GM04503 (cell line): ENCODE results near the gene DLX4.
A peak's percentile ranks its signal among the peaks of the same experiment; 100 is the strongest.

Source experiments
- DNase-seq: peaks from one replicate; pipeline ENCODE4 v3.0.0-alpha.2; 2012; ENCODE audit warnings: low read depth

Gene DLX4

DNA sequence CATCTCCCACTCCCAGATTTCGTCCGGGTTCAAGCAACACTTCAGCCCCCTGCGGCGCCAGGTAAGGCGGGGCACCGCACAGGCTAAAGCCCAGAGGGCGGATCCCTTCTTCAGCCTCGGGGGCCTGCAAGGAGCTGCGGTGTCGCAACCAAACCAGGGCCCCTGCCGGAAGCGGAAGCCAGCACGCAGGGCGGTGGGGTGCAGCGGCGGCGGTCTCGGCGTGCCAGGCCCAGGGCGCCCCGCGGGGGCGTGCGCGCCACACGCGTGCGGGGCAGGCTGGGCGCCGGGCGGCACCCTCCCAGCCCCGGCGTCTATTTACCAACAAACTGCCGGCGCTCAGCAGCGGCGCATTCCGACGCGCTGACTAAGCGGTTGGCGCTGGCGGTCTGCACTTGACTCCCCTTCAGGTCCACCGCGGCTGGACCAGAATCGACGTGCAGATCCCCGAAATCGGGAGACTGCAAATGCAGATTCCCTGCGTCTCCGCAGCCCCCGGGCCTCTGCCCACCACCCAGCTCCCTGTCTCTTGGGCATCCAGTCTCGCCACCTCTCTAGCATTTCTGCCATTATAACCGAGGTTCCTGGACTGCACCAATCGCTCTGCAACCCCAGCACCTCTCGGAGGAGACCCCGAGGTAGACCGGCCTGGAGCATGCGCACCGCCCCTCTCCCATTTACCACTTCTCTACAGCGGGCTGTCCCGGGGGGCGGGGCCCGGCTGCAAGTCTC, 421 bp upstream of the DLX4 start:
- peak; percentile 28 for DNase-seq

GRCh38 chr17:49969795-49970389, 902 bp downstream of the DLX4 start:
- DNase-seq, result no peak

DNA sequence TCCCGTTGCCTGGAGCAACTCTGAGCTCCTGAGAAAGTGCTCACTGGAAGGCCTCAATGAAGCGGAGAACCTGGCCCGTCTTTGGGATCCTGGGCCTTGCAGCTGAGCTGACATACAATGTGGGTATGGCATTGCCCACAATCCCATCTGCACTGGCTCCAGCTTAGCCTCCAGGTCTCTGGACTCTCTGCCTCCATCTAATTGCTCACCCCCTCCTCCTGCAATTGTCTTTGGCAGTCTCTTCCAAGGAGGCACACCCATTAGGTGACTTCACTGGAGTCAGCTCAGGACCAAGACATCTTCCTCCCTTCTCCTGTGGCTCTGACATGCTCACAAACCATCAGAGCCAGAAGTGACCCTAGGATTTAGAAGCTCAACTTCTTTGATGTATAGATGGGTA, 1.5 kb downstream of the DLX4 start:
- DNase-seq, result no peak

GRCh38 chr17:49971199-49971847, 2.3 kb downstream of the DLX4 start:
- DNase-seq, result no peak

- no peak for DNase-seq
Observed at GRCh38 chr17:49971848-49972485, 3.0 kb downstream of the DLX4 start.

- DNase-seq, result no peak
Observed at GRCh38 chr17:49972486-49973270, 3.7 kb downstream of the DLX4 start.

GRCh38 chr17:49973271-49973615, 4.3 kb downstream of the DLX4 start:
- no peak for DNase-seq

GRCh38 chr17:49975531-49975930, 6.5 kb downstream of the DLX4 start:
- no peak for DNase-seq

GRCh38 chr17:49976163-49976827, 7.3 kb downstream of the DLX4 start:
- DNase-seq, result no peak

DNA sequence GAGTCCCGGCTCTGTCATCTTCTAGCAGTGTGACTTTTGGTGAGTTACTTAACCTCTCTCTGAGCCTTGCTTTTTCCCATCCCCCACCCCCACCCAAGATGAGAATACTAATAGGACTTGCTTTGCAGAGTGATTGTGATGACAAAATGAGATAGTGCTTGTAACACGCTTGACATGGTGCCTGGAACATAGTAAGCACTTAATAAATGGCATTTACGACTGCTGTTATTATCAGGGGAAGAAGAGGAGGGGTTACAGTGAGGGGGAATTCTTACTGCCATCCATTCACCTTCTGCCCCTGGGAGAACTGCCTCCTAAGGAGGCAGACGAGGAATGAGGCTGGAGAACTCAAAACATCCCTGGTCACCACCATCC, 7.8 kb downstream of the DLX4 start:
- DNase-seq, result no peak

GRCh38 chr17:49977463-49978389, 8.7 kb downstream of the DLX4 start:
- DNase-seq, result no peak

DNA sequence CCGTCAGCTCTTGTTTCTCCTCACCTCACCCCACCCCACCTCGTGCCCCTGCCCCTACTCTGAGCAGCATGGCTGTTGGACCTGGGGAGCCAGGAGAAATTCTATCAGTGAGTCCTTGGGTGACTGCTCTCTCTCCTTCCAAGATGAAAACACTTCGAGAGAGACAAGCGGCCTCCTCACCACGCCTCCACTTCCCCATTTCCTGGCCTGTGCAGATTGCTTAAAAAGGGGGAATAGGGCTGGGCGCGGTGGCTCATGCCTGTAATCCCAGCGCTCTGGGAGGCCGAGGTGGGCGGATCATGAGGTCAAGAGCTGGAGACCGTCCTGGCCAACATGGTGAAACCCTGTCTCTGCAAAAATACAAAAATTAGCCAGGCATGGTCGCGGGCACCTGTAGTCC, 9.5 kb downstream of the DLX4 start:
- DNase-seq, result no peak

- no peak for DNase-seq
Observed at GRCh38 chr17:49979748-49980479, 10.9 kb downstream of the DLX4 start.

- no peak for DNase-seq
Observed at GRCh38 chr17:49980703-49981197, 11.8 kb downstream of the DLX4 start.

- DNase-seq, result no peak
Observed at GRCh38 chr17:49984283-49984682, 15.3 kb downstream of the DLX4 start.

DNA sequence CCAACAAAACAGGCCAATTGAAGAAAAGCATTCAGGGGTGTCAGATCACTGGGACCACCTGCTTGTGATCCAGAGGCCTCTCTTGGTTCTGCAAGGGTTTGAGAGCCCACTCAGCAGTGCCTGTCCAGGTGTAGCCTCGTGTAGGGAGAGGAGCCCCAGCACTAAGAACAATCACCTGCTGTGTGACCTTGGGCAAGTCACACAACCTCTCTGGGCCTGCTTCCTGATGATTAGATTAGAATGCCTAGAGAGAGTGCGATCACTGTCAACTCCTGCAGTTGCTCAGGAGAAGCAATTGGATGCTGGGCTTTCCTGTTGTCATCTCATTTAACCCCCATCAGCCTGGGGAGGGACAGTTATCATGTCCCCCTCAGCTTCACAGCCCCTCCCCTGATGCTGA, 15.8 kb downstream of the DLX4 start:
- no peak for DNase-seq

- no peak for DNase-seq
Observed at GRCh38 chr17:49985310-49985990, 16.5 kb downstream of the DLX4 start.

- DNase-seq, result no peak
Observed at GRCh38 chr17:49986396-49987289, 17.7 kb downstream of the DLX4 start.
